ENCODE measurements around the gene LRP2.

The LRP2 gene

DNA sequence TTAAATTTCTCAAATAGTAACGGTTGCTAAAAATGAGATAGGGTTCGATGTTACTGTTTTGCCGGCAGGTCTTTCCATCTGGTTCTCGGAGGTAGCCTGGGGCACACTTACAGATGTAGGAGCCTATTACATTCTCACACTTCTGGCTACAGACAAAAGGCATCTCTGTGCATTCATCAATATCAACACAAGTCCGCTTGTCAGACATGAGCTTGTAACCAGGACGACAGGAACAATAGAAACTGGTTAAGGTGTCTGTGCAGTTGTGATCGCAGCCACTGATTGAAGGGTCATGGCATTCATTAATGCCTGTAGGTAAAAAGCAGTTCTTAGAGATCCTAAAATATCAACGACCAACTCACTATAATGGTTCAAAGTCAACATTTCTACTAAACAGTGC is 176.6 kb downstream of the LRP2 start:
- in situ Hi-C loops (cut with MboI; ENCODE audit: low pct_unique_long_range_greater_than_20kb, low sequenced_read_pairs, unreplicated experiment) = no loop called here
- no peak for DNase-seq (ENCODE audit: low spot score)
- TF ChIP-seq CTCF (IDR thresholded peaks at IDR 0.05; ENCODE audit: extremely low read depth, insufficient read depth, missing control alignments) = no peak

DNA sequence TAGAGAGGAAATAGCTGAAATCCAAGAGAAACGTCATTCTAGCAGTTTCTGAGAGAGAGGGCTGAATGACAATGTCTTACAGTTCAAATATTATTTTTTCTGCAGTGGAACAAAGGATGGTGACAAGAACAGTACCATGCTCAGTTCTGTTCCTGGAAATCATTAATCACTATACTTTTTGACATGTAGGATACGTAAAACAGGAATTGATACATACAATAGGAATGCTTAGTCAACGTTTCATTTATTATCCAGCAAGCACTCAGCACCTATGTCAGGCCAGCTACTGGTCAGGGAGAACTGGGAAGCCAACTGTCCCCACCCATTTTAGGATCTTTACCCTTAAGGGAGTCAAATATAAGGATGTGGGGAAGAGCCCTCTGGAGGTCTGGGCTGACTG is 178.3 kb downstream of the LRP2 start:
- DNase-seq (ENCODE audit: low spot score) = no peak
- TF ChIP-seq CTCF (IDR thresholded peaks at IDR 0.05; ENCODE audit: extremely low read depth, insufficient read depth, missing control alignments) = no peak
- in situ Hi-C loops (cut with MboI; ENCODE audit: low pct_unique_long_range_greater_than_20kb, low sequenced_read_pairs, unreplicated experiment) = no loop called here

DNA sequence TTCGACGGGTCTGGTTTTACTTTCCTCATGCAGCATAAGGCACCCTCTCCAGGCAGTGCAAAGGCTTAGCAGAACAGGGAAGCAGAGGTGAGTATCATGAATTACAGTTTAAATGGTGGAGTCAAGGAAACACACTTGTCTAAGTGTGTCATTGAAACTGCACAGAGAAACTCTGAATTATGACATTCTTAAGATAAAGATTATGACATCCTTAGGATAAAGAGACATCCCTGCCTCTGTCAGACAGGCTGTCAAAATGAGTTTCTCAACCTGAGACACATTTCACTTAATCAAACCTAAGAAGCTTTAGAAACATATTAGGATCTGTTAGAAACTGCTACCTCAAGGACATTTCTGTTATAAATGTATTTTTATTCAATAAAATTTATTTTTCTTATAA is 179.8 kb downstream of the LRP2 start:
- in situ Hi-C loops (cut with MboI; ENCODE audit: low pct_unique_long_range_greater_than_20kb, low sequenced_read_pairs, unreplicated experiment) = no loop called here
- DNase-seq (ENCODE audit: low spot score) = no peak
- no peak for TF ChIP-seq CTCF (IDR thresholded peaks at IDR 0.05; ENCODE audit: extremely low read depth, insufficient read depth, missing control alignments)

GRCh38 chr2:169178804-169179390 is 183.4 kb downstream of the LRP2 start:
- in situ Hi-C loops (cut with MboI; ENCODE audit: low pct_unique_long_range_greater_than_20kb, low sequenced_read_pairs, unreplicated experiment) = no loop called here
- no peak for TF ChIP-seq CTCF (IDR thresholded peaks at IDR 0.05; ENCODE audit: extremely low read depth, insufficient read depth, missing control alignments)
- no peak for DNase-seq (ENCODE audit: low spot score)

GRCh38 chr2:169178364-169178763 is 184.0 kb downstream of the LRP2 start:
- no peak for DNase-seq (ENCODE audit: low spot score)
- in situ Hi-C loops (cut with MboI; ENCODE audit: low pct_unique_long_range_greater_than_20kb, low sequenced_read_pairs, unreplicated experiment) = no loop called here
- TF ChIP-seq CTCF (IDR thresholded peaks at IDR 0.05; ENCODE audit: extremely low read depth, insufficient read depth, missing control alignments) = no peak

DNA sequence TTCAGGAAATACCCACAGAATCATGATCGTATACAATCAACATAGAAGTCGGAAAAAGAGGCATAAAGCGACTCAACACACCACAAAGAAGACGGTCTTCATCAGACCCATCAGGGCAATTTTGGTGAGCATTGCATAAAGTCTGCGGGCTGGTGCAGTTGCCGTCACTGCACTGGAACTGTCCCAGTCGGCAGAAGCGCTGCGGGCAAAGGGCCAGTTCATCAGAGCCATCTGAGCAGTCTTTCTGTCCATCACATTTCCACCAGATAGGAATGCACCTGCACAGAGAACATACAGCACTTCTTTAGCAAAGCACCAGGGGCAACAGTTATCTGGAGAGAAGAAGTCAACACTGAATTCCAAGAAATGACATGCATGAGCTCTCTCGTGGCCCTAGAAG is 187.2 kb downstream of the LRP2 start:
- in situ Hi-C loops (cut with MboI; ENCODE audit: low pct_unique_long_range_greater_than_20kb, low sequenced_read_pairs, unreplicated experiment) = no loop called here
- no peak for DNase-seq (ENCODE audit: low spot score)
- TF ChIP-seq CTCF (IDR thresholded peaks at IDR 0.05; ENCODE audit: extremely low read depth, insufficient read depth, missing control alignments) = no peak

- in situ Hi-C loops (cut with MboI; ENCODE audit: low pct_unique_long_range_greater_than_20kb, low sequenced_read_pairs, unreplicated experiment) = no loop called here
- no peak for DNase-seq (ENCODE audit: low spot score)
- no peak for TF ChIP-seq CTCF (IDR thresholded peaks at IDR 0.05; ENCODE audit: extremely low read depth, insufficient read depth, missing control alignments)
Observed at GRCh38 chr2:169173876-169174275, 188.5 kb downstream of the LRP2 start.

Data from GM13977 (cell line).